MM.1S (cell line): ENCODE results near the gene BAIAP3.

Source experiments
- DNase-seq: peaks from one replicate; pipeline ENCODE4 v3.0.0-alpha.2; 2015
- H2AFZ ChIP-seq: fragments of 300-600 bp; sonication (generic); 2 replicates; pipeline ENCODE4 v1.6.0; 2016; ENCODE audit warnings: antibody characterized with exemption, low read length
- H3F3A ChIP-seq: fragments of 300-600 bp; sonication (generic); 2 replicates; pipeline ENCODE4 v1.6.1; 2016; ENCODE audit warnings: mild to moderate bottlenecking, antibody characterized with exemption, low read length, moderate library complexity, mixed read lengths; ENCODE audit not compliant: insufficient read depth
- H3K27ac ChIP-seq: fragments of 300-600 bp; sonication (generic); 2 replicates; pipeline ENCODE4 v1.5.1; 2016; ENCODE audit warnings: mild to moderate bottlenecking, low read length
- H3K27me3 ChIP-seq: fragments of 300-600 bp; sonication (generic); replicated peaks from 2 replicates; pipeline ENCODE4 v1.6.0; 2016; ENCODE audit warnings: low read length; ENCODE audit not compliant: insufficient read depth
- H3K36me3 ChIP-seq: fragments of 300-600 bp; sonication (generic); replicated peaks from 2 replicates; pipeline ENCODE4 v1.6.1; 2016; ENCODE audit warnings: mild to moderate bottlenecking, low read length, mixed read lengths; ENCODE audit not compliant: insufficient read depth
- H3K4me1 ChIP-seq: fragments of 300-600 bp; sonication (generic); 2 replicates; pipeline ENCODE4 v1.6.1; 2016; ENCODE audit warnings: low read length, mixed read lengths
- H3K4me2 ChIP-seq: fragments of 300-600 bp; sonication (generic); 2 replicates; pipeline ENCODE4 v1.6.0; 2016; ENCODE audit warnings: low read depth, low read length
- H3K4me3 ChIP-seq: fragments of 300-600 bp; sonication (generic); 2 replicates; pipeline ENCODE4 v1.5.1; 2016; ENCODE audit warnings: low read length, mixed read lengths
- H3K79me2 ChIP-seq: fragments of 300-600 bp; sonication (generic); 2 replicates; pipeline ENCODE4 v1.6.1; 2016; ENCODE audit warnings: mixed run types, low read length, mixed read lengths
- H3K9ac ChIP-seq: fragments of 300-600 bp; sonication (generic); 2 replicates; pipeline ENCODE4 v1.6.1; 2016; ENCODE audit warnings: low read length, mixed read lengths
- H3K9me2 ChIP-seq: fragments of 300-600 bp; sonication (generic); replicated peaks from 2 replicates; pipeline ENCODE4 v1.6.1; 2016; ENCODE audit warnings: mild to moderate bottlenecking, low read length, mixed read lengths; ENCODE audit not compliant: insufficient read depth
- H3K9me3 ChIP-seq: fragments of 300-600 bp; sonication (generic); replicated peaks from 2 replicates; pipeline ENCODE4 v1.6.1; 2016; ENCODE audit warnings: mild to moderate bottlenecking, low read length, mixed read lengths; ENCODE audit not compliant: insufficient read depth
- H4K20me1 ChIP-seq: fragments of 300-600 bp; sonication (generic); 2 replicates; pipeline ENCODE4 v1.6.1; 2016; ENCODE audit warnings: mild to moderate bottlenecking, low read length, moderate library complexity, mixed read lengths; ENCODE audit not compliant: insufficient read depth
- EZH2 ChIP-seq: fragments of 300-600 bp; sonication (generic); optimal IDR thresholded peaks from 2 replicates; pipeline ENCODE3; 2017; ENCODE audit warnings: low read depth, mild to moderate bottlenecking, antibody characterized with exemption, low read length, mixed read lengths
- EZH2phosphoT487 ChIP-seq: fragments of 300-600 bp; sonication (generic); IDR thresholded peaks from 2 replicates; pipeline ENCODE4 v1.6.1; 2018; ENCODE audit warnings: antibody characterized with exemption, low read length
- TF ChIP-seq, protein P1 (sequence below): fragments of 300-600 bp; sonication (generic); IDR thresholded peaks from 2 replicates; pipeline ENCODE4 v1.5.1; 2016; ENCODE audit warnings: antibody characterized with exemption, low read length, mixed read lengths

BAIAP3 gene

GRCh38 chr16:1356061-1356900 is 22.8 kb downstream of the BAIAP3 start:
- Histone ChIP-seq H3K27ac (no peak overlapping the region), H3K27me3 (no peaks in the 10 kb centered on the region), H3K4me2 (no peak overlapping the region), H3F3A (0 out of 2 replicates have a peak, but pooled peaks cover 3% of the 10 kb centered on the region), H2AFZ (no peak overlapping the region), H3K4me1 (peaks cover 4% of the 10 kb centered on the region; the same call in 1 of the 2 replicates), H3K4me3 (no peak overlapping the region), H3K79me2 (peaks cover 92% of the 10 kb centered on the region), H3K36me3 (no peaks in the 10 kb centered on the region; the same call in 1 of the 2 replicates), H3K9me2 (no peaks in the 10 kb centered on the region), H3K9ac (no peak overlapping the region), H4K20me1 (no peaks in the 10 kb centered on the region; the same call in 1 of the 2 replicates), H3K9me3 (no peaks in the 10 kb centered on the region)
- DNase-seq: no peak
- TF ChIP-seq EZH2phosphoT487: no peak
- no peak for TF ChIP-seq EZH2
- TF ChIP-seq, protein P1, sequence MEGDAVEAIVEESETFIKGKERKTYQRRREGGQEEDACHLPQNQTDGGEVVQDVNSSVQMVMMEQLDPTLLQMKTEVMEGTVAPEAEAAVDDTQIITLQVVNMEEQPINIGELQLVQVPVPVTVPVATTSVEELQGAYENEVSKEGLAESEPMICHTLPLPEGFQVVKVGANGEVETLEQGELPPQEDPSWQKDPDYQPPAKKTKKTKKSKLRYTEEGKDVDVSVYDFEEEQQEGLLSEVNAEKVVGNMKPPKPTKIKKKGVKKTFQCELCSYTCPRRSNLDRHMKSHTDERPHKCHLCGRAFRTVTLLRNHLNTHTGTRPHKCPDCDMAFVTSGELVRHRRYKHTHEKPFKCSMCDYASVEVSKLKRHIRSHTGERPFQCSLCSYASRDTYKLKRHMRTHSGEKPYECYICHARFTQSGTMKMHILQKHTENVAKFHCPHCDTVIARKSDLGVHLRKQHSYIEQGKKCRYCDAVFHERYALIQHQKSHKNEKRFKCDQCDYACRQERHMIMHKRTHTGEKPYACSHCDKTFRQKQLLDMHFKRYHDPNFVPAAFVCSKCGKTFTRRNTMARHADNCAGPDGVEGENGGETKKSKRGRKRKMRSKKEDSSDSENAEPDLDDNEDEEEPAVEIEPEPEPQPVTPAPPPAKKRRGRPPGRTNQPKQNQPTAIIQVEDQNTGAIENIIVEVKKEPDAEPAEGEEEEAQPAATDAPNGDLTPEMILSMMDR: no peak

DNA sequence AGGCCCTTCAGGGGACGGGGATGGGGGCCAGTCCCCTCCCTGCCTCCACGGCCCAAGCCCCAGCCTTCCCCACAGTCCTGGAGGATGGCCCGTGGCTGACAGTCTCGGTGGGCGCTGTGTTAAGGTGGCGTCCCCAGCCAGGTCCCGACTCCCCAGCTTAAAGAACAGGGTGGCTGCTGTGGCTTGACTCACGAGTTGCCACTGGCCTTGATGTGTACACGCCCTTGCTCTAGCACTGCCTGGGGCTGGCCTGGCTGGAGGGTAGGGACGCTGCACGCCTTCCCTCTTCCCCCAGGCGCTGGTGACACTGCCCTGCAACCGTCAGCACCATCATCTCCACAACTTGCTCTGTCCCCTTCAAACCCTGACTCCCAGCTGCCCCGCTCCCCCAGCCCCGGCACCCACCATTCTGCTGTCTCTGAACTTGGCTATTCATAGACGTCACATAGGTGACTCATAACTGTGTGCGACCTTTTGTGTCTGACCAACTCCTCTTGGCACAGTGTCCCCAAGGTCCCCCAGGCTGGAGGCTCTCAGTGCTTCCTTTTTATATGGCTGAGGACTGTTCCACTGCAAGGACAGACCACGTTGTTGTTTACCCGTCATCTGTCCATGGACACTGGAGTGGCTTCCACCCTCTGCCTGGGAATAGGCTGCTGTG is 24.6 kb downstream of the BAIAP3 start:
- H3K79me2 ChIP-seq: peaks cover 93% of the 10 kb centered on the region
- no peaks in the 10 kb centered on the region; the same call in 1 of the 2 replicates for H4K20me1 ChIP-seq
- H3K9me2 ChIP-seq: no peaks in the 10 kb centered on the region
- TF ChIP-seq EZH2: no peak
- H3K27me3 ChIP-seq: no peaks in the 10 kb centered on the region
- no peaks in the 10 kb centered on the region for H3K9me3 ChIP-seq
- no peak overlapping the region for H3K27ac ChIP-seq
- no peak overlapping the region for H3K9ac ChIP-seq
- no peak overlapping the region for H3K4me3 ChIP-seq
- H3K4me2 ChIP-seq: no peak overlapping the region
- 0 out of 2 replicates have a peak, but pooled peaks cover 3% of the 10 kb centered on the region for H3F3A ChIP-seq
- no peaks in the 10 kb centered on the region for H3K4me1 ChIP-seq
- DNase-seq: no peak
- peaks cover 5% of the 10 kb centered on the region; the same call in 1 of the 2 replicates for H3K36me3 ChIP-seq
- H2AFZ ChIP-seq: no peak overlapping the region

DNA sequence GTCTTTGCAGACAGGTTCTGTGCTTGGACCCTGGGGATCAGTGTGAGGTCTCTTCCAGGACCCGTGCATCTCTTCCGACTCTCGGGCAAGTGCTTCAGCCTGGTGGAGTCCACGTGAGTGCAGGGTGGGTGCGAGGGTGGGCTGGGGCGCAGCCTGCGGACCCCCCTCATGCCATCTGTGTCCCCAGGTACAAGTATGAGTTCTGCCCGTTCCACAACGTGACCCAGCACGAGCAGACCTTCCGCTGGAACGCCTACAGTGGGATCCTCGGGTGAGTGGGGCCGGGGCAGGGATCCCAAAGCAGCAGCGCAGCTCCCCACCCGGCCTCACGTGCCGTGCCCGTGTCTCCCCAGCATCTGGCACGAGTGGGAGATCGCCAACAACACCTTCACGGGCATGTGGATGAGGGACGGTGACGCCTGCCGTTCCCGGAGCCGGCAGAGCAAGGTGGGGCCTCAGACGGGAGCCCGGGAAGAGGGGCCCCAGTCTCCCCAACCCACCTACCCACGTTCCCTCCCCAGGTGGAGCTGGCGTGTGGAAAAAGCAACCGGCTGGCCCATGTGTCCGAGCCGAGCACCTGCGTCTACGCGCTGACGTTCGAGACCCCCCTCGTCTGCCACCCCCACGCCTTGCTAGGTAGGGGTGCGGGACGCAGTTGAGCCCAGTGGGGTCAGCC is 28.4 kb downstream of the BAIAP3 start:
- H3K79me2 ChIP-seq: peaks cover 82% of the 10 kb centered on the region
- H3F3A ChIP-seq: peaks cover 7% of the 10 kb centered on the region; the same call in 1 of the 2 replicates
- H3K27ac ChIP-seq: no peak overlapping the region
- no peak for DNase-seq
- 0 out of 2 replicates have a peak, but pooled peaks cover 6% of the 10 kb centered on the region for H4K20me1 ChIP-seq
- no peaks in the 10 kb centered on the region for H3K27me3 ChIP-seq
- TF ChIP-seq EZH2phosphoT487 (no peak), EZH2 (no peak)
- TF ChIP-seq, protein P1: no peak
- H3K9me3 ChIP-seq: no peaks in the 10 kb centered on the region
- H3K9me2 ChIP-seq: no peaks in the 10 kb centered on the region
- no peak overlapping the region for H3K9ac ChIP-seq
- no peak overlapping the region for H2AFZ ChIP-seq
- H3K4me3 ChIP-seq: no peak overlapping the region
- H3K4me2 ChIP-seq: no peak overlapping the region
- no peaks in the 10 kb centered on the region for H3K4me1 ChIP-seq
- H3K36me3 ChIP-seq: peaks cover 19% of the 10 kb centered on the region
